ENCODE measurements around the gene PRSS57.
A peak's percentile ranks its signal among the peaks of the same experiment; 100 is the strongest.
"Not testable (repeated sequence)": the region's sequence is repeated elsewhere in the genome, so short reads cannot be mapped to it uniquely, and the experiment has no call there.

The PRSS57 gene

GRCh38 chr19:723247-723646 lies 28.0 kb upstream of the PRSS57 start:
- DNase-seq (ENCODE audit: low spot score): no peak

- no peak for DNase-seq (ENCODE audit: low spot score)
Measured at GRCh38 chr19:722553-723101, 27.4 kb upstream of the PRSS57 start.

- no peak for DNase-seq (ENCODE audit: low spot score)
Measured at GRCh38 chr19:720345-721160, 25.3 kb upstream of the PRSS57 start.

DNA sequence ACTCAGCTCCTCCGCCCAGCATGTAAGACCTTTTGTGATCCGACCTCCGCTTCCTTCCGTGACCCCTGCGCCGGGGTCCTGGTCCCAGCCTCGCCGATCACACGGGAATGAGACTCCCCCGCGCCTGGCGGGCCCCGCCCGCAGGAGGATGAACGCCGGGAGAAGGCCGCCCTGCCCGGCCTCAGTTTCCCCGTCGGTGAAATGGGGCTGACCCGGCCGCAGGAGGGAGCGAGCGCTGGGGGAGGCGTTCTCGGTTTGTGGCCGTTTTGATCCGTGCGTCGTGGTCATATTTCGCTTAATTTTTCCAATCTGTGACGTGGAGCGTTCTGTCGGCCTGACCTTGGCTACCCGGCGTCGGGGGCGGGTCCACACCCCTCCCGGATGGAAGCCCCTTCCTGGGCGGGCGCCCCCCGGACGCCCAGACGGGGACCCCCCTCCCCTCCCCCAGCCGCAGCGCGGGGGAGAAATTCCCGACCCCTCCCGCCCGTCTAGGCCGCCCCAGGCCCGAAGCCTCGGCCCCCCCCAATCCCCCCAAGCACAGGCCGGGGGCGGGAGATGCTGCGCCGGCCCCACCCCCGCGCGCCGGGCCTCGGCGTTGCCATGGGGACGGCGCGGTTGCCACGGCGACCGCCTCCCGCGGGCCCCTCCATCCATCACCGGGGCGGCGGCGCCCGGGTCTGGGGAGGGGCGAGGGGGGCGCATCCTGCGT lies 24.5 kb upstream of the PRSS57 start:
- no peak for DNase-seq (ENCODE audit: low spot score)

DNA sequence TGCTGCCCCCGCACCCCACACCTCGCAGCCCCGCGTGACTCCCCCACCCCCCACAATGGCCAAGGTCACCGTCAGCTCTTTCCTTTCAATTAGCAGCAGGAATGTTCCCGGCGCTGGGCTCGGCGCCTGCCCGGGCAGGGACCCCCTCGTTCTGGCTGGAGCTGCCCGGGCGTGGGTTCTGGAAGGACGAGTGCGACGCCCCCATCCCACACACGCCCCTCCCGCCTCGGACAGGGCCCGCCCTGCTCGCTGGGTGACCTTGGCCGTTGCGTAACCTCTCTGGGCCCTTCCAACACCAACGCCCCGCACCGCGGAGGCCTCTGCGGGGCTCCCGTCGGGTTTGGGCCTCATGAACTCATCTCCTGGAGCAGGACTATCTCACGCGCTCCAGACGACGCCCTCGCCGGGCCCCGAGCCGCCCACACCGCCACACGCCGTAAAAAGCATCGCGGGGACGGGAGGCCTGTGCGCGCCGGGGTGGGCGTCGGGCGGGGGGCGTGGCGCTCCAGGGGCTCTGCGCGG lies 23.8 kb upstream of the PRSS57 start:
- no peak for DNase-seq (ENCODE audit: low spot score)

DNA sequence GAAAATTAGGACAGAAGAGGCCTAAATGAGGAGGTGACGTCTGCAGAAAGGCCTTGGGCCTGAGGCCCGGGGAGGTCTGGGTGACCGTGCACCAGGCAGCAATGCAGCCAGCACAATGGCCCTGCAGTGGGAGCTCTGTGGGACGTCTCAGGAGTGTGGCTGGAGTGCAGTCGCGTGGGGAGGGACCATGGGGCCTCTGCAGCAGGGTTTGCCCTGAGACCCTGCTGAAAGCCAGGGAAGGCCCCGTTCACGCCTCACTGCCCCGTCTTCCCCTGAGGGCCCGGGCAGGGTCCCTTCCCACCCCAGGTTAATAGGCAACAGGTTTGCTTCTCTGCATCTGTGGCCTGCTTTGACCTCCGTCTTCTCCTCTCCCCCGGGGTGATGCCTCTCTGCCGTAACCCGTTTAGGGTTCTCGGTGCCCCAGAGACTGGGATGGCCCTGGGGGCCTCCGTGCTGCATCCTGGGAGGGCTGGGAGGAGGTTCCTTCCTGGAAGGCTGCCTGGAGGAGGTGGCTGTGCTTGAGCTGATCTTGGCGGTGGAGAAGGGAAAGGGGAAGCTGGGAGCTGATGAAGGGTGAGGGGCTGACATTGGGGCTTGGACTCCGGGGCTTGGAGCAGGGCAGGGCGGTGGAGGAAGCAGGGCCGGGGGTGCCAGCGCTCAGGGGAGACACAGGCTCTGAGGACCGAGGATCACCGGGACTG lies 23.1 kb upstream of the PRSS57 start:
- DNase-seq (ENCODE audit: low spot score): no peak

GRCh38 chr19:715347-715746 lies 20.1 kb upstream of the PRSS57 start:
- DNase-seq (ENCODE audit: low spot score): no peak

DNA sequence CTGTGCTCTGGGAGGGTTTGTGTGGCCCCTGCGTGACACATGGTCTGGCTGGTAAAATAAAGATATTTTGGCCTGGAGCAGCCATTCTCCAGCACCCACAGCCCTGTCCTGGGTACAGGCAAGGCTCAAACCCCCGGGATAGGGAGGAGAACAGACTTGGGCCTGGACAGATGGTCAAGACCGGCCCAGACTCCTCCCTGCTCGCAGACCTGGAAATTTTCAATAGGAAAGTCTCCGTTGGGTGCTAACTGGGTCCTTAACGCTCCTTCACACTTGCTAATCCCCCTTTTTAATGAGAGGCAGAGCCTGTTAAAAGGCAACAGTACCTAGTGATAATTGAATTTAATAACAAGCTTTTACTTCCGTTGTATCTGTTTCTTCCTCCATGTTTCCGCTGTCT lies 16.0 kb upstream of the PRSS57 start:
- DNase-seq (ENCODE audit: low spot score): no peak

DNA sequence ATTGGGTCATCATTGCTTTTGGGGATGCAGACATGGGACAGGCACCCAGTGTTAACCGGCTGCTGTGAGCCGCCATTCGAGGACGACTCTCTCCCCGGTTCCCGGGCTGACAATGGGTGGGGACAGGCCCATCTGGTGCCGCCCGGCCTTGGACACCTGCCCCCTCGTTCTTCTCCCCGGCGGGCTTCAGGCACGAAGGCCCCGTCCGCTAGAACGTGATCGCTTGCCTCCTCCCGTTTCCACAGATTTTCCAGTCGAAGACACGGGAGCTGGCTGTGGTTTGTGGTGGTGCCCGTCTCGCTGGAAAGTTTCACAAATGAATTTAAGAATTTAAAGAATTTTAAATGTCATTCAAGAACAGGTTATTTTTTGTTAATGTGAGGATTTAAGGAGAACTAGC lies 15.5 kb upstream of the PRSS57 start:
- DNase-seq (ENCODE audit: low spot score): no peak

GRCh38 chr19:709965-710571 lies 14.8 kb upstream of the PRSS57 start:
- no peak for DNase-seq (ENCODE audit: low spot score)

DNA sequence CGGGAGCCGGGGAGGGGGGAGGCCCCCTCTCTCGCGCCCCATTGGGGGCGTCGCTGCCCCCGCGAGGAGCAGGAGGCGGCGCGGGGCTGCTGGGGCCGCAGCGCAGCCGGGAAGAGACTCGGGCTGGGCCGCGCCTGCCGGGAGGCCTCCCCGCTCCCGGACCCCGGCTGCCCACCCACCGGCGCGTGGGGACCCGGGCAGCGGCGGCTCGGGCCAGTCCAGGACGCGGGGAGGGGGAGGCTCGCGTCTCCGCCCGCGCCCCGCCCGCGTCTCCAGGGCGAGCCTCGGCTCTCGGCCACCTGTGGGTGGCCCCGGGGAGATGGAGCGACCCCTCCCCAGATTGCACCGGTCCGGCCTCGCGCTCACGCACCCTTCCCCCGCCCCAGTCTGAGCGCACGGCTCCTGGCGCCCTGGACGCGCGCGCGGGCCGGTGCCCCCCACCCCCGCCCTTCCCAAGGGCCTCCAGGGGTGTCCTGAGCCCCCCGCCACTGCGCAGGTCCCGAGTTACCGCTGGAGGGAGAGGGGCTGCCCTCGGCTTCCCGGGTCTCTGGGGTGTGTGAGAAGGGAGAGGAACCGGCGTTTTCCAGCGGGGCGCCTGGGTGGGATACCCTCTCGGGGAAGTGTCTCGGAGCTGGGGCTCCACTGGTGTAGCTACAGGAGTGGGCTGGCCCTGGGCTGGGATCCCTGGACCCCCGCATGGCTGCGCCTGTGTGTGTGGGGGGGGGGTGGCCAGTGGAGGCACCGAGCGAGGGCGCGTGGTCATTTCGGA lies 14.1 kb upstream of the PRSS57 start:
- no peak for DNase-seq (ENCODE audit: low spot score)

DNA sequence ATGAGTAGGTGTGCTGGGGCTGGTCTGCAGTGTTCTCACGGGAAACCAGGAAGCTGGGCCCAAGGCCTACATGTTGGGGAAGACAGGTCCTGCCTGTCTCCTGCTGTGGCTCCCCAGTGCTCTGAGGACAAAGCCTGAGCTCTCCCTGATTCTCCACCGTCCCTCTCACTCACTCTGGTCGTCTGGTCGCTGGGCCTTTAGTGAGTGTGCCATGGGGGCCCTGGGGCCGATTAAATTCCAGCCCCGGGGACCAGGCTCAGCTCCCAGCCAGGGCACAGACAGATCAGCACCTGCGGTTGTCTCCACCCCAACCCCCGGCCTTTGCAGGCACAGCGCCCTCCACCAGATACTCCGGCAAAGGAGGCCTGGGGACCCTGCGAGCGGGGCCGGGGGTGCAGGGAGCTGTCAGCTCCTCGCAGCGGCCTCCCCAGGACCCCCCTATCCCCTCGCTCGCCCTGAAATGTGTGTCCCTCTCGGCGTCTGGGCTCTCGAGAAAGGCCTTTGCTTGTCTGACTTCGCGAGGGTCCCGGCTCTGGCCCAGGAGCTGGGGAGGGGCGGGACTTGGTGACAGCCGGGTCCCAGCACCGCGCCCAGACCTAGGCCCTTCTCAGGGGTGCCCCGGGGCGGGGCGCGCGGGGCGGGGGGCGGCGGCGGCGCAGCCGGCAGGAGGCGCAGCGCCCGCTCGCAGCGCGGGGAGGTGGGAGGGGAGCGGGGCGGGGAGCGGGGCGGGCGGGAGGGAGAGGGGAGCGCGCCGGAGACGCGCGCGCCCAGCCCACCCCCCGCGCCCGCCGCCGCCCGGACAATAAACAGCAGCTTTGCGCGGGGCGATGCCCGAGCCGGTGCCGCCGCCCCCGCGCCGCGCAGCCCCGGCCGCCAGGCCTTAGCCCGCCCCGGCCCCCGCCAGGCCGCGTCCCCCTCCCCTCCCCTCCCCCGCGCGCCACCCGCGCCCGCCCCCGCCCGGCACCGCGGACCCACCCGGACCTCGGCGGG lies 13.2 kb upstream of the PRSS57 start, which contains the start of gene PALM:
TSS of gene PALM (plus strand) at position 782 of the 990 bp plus-strand sequence. CDS start 212 bp downstream, outside the sequence.
- DNase-seq (ENCODE audit: low spot score): no peak

- DNase-seq (ENCODE audit: low spot score): no peak
Measured at GRCh38 chr19:704447-704741, 9.1 kb upstream of the PRSS57 start.

DNA sequence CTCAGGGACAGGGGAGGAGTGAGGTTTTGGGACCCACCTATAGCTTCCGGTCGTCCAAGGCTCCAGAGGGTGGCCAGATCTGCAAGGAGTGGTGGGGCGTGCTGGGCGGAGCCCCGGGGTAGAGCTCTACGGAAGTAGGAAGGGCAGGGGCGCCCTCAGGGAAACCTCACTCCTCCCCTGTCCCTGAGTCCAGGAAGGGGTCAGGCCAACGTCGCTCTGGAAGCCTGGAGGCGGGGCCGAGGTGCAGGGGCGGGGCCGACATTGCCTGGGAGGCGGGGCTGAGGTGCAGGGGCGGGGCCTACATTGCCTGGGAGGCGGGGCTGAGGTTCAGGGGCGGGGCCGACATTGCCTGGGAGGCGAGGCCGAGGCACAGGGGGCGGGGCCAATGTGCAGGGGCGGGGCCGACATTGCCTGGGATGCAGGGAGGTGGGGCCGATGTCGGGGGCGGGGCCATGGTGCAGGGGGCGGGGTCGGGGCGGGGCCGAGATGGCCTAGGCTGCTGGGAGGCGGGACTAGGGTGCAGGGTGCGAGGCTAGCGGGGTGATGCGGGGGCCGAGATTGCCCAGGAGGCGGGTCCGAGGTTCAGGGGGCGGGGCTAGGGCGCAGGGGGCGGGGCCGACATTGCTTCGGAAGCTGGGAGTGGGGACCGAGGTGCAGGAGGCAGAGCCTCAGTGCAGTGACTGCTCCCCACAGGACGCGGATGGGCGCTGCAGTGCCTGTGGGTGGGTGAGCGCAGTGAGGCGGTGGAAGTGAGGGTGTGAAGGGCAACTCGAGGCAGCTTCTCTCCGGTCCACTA lies 8.6 kb upstream of the PRSS57 start:
- DNase-seq (ENCODE audit: low spot score): peak; percentile 64

GRCh38 chr19:703329-703650 lies 8.0 kb upstream of the PRSS57 start:
- no peak for DNase-seq (ENCODE audit: low spot score)

- DNase-seq (ENCODE audit: low spot score): not testable (repeated sequence)
Measured at GRCh38 chr19:702847-703246, 7.6 kb upstream of the PRSS57 start.

DNA sequence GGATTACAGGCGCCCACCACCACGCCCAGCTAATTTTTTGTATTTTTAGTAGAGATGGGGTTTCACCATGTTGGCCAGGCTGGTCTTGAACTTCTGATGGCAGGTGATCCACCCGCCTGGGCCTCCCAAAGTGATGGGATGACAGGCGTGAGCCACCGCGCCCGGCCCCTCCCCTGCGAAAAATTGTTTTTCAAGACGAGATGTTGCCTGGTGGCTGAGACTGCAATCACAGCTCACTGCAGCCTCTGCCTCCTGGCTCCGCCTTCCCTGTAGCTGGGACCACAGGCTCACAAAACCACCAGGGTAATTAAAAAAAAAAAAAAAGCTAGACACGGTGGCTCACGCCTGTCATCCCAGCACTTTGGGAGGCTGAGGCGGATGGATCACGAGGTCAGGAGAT lies 4.6 kb upstream of the PRSS57 start:
- DNase-seq (ENCODE audit: low spot score): not testable (repeated sequence)

- DNase-seq (ENCODE audit: low spot score): not testable (repeated sequence)
Measured at GRCh38 chr19:698529-698928, 3.3 kb upstream of the PRSS57 start.

All from hematopoietic multipotent progenitor cell treated with erythropoietin and hydrocortisone succinate and interleukin-3 and kit ligand, for 17 days (in vitro differentiated cells).